ENCODE data around the gene PAGE4.

The PAGE4 gene, protein sequence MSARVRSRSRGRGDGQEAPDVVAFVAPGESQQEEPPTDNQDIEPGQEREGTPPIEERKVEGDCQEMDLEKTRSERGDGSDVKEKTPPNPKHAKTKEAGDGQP

DNA sequence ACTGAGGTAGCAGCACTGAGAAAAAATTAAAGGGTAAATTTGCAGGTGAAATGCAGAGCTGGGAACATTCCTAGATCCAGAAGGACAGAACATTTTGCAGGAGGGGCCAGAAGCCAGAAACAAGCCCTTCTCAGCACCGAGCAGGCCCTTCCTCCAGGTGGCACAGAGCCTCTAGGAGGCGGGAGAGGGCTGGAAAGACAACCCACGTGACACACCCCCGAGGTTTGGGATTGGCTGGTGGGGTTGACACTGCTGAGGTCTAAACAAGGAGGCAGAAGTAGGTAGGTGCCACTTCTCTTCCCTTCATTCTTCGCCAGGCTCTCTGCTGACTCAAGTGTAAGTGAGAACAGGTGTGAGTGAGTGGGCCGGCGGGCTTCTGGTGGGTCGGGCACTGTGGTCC is at the start of gene PAGE4:
PAGE4 (plus strand) TSS at position 288 of the 400 bp plus-strand sequence. CDS start 1,126 bp downstream, outside the sequence.
- DNase-seq (ENCODE audit: low spot score), result no peak

DNA sequence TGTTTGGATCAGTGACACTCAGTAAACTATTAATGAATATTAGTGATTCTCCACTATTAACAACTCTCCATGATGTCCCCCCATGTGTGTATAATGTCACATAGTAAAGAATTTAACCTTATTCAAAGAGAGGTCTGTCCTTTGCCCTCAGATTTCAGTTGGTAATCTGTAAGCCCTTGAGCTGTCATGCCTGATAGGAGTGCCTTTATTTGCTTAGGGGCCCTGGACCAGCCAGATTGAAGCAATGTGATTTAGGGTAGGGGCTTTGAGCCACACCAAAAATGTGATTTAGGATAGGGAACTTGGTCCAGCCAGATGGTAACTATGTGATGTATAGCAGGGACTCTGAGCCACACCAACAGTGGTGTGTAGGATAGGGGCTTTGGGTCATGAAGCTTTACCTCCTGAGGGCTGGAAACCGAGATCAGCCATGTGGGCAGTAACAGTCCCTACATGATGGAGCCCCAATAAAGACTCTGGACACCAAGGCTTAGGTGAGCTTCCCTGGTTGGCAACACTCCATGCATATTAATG is 44.3 kb upstream of the PAGE4 start:
- DNase-seq (ENCODE audit: low spot score), result no peak

DNA sequence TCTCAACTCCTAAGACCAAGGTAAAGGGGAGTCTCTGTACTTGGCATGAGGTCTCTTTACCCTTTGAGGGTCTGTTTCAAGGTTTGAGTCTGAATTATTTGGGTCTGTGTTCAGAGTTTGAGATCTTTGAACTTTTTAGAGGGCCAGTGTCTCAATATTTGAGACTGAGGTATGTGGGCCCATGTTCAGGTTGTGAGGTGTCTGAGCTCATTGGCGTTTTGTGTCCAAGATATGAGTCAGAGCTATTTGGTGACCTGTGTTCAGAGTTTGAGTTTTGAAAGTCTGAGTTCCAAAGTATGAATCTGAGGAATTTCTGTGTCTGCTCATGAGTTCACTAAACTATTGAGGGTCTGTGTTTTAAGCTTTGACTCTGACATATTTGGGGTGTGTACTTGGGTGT is 36.7 kb upstream of the PAGE4 start:
- DNase-seq (ENCODE audit: low spot score), result no peak

DNA sequence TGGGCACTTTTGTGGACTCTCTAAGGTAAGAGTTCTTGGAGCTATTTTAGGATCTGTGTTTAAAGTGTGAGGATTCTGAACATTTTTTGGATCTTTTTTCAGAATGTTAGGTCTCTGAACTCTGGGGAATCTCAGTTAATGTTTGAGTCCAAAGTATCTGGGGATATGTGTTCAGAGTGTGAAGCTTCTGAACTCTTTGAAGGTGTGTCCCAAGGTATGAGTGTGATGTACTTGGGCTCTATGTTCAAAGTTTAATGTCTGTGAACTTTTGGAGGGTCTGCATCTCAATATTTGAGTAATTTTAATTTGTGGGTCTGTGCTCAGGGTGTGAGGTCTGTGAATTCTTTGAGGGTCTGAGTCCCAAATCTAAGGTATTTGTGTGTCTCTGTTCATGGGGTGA is 35.4 kb upstream of the PAGE4 start:
- DNase-seq (ENCODE audit: low spot score), result no peak

DNA sequence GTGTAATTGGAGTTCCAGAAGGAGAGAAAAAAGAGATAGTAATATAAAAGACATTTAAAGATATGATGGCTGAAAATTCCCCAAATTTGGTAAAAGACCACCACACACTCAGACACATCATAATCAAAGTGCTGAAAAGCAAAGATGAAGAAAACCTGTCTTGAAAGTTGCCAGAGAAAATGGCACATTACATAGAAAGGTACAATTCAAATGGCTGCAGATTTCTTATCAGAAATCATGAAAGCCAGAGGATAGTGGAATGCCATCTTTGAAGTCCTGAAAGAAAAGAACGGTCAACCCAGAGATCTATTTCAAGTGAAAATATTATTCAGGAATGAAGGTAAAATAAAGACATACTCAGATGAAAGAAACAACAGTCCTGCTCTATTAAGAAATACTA is 29.3 kb upstream of the PAGE4 start:
- no peak for DNase-seq (ENCODE audit: low spot score)

DNA sequence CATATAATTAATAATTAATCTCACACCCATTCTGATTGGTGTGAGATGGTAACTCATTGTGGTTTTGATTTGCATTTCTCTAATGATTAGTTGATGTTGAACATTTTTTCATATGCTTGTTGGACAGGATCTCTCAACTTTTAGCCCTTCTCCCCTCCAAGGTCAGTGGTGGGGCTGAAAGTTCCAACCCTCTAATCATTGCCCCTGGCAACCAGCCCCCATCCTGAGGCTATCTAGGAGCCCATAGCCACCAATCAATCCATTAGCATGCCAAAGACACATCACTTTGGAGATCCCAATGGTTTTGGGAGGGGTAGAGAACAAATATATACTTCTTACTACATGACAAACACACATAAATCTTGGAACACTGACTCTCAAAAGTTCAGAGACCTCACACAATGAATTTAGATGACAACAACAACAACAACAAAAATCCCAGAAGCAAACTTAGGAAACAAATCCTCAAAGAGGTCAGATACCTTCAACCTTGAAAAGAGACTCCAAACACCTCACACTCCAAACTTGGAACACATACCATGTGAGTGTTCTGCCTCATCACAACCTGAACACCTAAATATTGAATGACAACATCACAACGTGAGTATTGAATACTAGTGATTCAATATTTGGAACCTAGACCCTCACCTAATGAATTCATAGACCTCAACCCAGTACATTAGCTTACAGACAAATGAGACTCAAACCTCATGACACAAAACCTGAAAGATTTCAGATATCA is 19.0 kb upstream of the PAGE4 start:
- no peak for DNase-seq (ENCODE audit: low spot score)

DNA sequence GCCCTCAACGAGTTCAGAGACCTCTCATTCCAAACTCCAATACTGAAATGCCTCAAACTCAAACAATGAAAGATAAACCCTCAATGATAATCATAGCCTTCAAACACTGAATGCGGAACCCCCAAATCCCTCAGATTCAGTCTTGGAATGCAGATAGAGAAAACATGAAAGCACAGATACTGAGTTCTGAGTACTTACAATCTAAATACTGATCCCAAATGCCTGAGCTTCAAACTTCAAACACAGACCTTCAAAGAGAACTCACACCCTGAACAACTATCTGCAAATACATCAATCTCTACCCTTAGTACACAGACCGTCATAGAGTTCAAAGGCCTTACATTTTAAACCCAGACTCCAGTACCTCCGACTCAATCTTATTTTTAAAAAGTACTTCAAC is 16.9 kb upstream of the PAGE4 start:
- no peak for DNase-seq (ENCODE audit: low spot score)

DNA sequence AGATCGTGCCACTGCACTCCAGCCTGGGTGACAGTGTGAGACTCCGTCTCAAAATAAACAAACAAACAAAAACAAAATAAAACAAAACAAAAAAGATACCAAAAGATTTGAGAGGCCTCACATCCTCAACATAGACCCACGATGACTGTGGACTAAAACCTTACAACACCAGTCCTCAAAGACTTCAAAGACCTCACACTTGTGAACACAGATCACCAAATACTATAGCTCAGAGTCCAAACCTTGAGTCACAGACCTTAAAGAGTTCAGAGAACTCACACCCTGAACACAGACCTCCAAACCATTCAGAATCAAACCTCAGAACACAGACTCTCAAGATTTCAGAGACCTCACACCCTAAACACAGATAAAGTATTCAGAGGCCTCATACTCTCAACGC is 12.7 kb upstream of the PAGE4 start:
- no peak for DNase-seq (ENCODE audit: low spot score)

DNA sequence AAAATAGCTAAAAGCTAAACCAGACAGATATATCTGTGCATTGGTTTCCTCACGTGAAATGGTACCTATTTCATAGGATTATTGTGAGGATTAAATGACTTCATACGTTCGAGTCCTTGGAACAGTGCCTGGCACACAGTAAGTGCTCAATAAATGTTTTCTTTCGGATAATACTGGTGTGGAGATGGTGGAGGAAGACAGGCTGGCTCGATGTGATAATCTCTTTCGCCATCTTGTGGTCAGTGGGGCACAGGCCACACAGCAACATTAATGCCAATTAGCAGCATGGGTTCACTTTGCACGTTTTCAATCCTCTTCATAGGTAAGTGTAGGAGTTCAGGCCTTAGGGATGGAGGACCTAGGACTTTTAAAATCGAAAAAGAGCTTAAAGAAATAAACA is 9.3 kb downstream of the PAGE4 start:
- DNase-seq (ENCODE audit: low spot score), result no peak

DNA sequence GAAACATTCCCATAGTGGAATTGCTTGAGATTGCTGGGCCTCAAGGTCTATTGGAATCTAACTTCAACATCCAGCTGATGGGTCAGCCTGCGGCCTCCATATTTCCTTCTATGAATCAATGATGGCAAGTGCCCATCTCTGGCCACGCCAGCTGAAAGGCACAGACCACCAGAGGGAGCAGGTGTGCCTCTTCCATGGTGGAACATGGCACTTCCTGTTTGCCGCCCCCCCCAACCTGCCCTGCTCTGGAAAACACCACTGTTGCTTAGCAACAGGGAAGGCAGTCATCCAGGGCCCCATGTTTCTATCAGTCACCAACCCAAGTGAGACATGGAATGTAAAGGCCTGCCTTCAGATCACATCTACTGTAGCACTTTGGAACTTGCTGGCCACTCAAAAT is 11.6 kb downstream of the PAGE4 start:
- DNase-seq (ENCODE audit: low spot score), result peak; percentile 19

DNA sequence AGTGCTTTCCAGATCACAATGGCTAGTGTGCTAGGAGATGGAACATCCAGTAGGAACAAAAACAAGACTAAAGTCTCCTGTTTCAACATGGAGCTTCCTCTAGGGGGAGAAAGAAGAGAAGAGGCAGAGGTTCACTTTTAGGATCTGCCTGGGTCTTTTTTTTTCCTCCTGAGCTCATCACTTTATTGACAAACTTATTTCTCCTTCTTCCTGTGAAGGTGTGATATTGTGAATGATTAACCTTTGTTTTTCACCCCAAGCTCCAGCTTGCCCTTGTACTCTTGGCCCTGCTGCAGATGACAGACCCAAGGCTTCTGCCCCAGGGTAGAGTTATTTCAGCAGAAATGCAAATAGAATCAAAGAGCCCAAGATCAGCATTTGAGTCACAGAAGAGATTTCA is 13.5 kb downstream of the PAGE4 start:
- no peak for DNase-seq (ENCODE audit: low spot score)

DNA sequence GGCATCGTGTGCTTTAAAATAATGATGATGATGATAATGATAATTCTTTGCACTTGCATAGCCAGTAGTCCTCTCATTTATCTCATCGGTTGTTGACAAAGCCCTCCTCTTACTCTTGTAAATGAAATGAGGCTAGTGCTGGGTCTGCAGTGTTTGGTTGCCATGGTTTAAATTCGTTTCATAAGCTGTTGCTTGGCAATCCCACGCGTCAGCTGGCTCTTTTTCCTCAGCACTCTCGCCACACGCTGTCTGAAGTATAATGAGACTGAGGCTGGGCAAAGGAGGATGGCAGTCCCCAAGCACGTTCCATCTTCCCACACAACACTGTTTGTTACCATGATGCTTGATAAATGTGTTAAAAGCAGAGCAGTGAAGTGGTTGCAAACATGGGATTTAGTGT is 15.5 kb downstream of the PAGE4 start:
- no peak for DNase-seq (ENCODE audit: low spot score)

DNA sequence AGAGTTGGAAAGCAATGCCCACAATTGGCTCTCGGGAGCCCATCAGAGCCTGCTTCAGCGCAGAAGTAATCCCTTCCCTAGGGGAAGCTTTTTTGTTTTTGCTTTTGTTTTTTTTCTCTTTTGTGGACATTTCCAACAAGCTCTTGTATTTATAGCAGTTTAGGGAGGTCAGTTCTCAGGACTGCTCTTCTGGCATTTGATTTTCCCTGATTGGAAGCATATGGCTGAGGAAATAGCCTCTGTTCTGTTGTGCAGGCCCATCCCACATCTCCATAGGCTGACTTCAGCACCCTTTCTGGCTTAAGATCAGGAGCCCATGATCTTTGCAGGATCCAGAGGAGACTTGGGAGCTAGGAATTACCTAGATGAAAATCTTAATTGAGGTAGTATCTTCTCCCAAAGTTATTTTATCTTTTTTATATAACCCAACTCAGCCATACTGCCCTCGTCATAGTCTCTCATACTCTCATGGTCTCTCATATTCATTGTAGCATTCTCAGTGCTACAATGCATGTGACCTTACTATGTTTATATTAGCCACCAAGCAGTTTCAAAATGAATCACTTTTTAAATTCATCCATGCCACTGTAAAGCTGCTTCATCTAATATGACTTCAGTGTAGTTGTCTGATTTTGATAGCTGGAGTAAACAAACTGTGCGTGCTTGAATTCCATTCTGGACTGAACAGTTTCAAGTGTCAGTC is 16.7 kb downstream of the PAGE4 start:
- DNase-seq (ENCODE audit: low spot score), result no peak

DNA sequence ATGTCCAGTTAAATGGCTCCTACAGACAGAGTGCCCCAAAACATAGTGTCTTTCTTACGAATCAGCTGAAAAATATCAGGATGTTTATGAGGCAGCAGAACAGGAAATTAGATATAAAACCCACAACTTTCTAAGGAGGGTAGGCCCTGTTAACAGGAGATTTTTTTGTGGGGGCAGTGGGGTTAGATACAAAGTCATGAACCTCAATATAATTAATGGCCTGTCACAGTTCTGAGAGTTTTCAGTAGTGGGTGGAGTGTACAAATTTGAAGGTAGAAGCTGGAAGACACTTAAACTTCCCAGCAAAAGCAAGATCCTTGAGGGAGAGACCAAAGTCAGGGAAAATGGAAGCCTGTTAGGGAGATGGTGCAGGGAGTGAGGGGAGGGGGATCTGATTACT is 17.4 kb downstream of the PAGE4 start:
- no peak for DNase-seq (ENCODE audit: low spot score)

DNA sequence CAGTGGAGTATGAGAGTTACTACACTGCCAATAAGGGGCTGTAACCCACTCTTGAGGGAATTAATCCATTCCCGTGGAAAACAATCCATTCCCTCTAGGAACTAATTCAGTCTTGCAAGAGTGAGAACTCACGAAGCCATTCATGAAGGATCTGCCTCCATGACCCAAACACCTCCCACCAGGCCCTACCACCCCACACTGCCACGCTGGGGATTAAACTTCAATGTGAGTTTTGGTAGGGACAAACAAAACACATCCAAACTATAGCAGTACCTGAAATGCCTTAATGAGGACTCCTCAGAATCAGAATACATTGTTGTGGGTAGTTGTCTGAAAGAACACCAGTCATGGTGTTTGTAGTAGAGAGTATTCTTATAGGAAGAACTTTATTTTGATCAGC is 19.2 kb downstream of the PAGE4 start:
- DNase-seq (ENCODE audit: low spot score), result no peak

DNA sequence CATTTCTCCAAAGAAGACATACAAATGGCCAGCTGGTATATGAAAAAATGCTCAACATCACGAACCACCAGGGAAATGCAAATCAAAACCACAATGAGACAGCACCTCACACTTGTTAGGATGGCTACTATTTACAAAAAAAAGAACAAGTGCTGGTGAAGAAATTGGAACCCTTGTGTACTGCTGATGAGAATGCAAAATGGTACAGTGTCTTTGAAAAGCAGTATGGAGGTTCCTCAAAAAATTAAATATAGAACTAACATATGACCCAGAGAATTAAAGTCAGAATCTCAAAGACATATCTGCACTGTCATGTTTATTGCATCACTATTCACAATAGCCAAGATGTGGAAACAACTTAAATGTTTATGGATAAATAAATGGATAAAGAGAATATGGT is 20.9 kb downstream of the PAGE4 start:
- DNase-seq (ENCODE audit: low spot score), result no peak

DNA sequence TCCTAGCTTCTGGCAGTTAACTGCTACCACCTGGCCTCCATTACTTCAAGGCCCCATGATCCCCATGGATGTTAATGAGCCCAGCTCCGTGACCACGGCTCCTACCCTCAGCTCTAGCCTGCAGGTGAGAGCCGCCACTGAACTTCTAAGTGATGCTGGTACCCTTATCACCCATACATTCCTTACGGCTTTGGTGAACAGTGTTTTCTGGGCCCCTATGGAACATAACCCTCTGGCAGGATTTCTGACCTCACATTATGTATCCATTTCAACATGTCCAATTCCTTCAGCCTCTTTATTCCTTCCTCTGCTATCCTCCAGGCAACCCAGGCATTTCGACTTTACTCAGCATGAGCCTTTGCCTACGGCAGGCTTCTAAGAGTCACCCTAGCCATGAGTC is 24.6 kb downstream of the PAGE4 start:
- DNase-seq (ENCODE audit: low spot score), result no peak

DNA sequence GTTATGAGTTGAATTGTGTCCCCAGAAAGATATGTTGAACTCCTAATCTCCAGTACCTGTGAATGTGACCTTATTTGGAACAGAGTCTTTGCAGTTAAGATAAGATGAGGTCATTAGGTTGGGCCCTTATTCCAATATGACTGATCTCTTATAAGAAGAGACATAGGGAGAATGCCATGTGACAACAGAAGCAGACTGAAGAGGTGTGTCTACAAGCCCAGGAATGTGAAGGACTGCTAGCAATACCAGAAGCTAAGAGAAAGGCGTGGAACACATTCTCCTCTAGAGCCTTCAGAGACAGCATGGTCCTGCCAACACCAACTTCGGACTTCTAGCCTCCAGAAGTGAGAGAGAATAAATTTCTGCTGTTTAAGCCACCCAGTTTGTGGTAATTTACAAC is 27.7 kb downstream of the PAGE4 start:
- no peak for DNase-seq (ENCODE audit: low spot score)

DNA sequence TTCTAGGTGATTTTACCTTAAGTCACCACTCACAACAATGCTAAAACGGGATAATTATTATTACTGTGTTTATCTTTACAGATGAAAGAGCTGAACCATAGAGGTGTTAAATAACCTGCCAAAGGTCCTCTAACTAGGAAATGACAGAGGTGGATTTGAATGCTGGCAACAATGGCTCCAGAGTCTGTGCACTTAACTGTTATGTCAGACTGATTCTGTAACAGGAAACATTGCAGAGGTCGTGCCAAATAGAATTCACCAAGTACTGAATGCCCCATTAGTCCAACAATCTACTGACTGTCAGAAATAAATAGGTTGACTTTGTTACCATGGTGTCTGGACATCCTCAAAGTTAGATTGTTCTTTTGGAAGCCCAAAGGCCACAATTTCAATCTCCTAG is 29.2 kb downstream of the PAGE4 start:
- no peak for DNase-seq (ENCODE audit: low spot score)

DNA sequence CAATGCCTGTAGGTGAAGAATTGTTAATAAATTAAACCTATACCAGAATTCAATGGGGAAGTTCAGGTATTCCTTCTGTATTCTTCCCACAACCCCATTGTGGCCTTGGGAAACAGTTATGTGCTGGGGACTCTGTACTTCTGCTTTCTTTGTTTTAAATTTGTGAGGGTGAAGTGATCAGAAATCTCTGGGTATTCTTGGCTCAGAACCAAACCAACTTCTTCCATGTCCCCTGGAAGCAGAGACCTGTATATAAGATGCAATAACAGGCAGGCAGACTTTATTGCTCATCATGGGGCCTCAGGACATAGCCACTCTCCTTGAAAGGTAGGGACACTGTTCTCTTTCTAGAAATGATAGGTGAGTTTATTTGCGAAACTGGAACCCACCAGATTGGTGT is 30.4 kb downstream of the PAGE4 start:
- no peak for DNase-seq (ENCODE audit: low spot score)

DNA sequence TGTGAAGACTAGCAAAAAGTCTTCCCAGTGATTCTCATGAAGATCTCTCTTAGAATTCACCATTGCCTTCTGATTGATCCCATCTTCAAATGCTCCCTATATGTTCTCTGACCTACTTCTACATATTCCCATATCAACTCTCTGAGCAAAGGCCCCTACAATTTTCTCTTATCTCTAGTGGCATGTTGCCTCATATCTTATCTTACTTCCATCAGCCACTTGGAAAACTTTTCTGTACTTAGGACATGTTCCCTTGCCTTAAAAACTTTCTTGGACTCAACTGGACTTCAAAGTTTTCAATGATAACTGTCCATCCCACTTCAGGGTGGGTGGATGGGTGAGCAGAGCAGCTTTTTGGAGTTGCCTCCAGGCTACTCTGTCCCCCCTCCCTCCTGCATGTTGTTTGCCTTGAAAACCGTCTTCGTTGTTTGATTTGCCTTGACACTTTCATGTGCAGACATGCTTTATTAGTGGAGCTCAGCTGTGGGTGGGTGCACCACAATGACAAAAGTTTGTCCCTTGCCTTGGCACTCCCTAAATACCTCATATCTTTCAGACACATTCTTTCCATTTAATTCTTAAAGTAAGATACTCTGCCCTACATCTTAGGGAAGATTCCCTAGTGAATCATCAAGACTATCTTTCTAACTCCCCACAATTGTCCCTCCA is 31.9 kb downstream of the PAGE4 start:
- DNase-seq (ENCODE audit: low spot score), result no peak

DNA sequence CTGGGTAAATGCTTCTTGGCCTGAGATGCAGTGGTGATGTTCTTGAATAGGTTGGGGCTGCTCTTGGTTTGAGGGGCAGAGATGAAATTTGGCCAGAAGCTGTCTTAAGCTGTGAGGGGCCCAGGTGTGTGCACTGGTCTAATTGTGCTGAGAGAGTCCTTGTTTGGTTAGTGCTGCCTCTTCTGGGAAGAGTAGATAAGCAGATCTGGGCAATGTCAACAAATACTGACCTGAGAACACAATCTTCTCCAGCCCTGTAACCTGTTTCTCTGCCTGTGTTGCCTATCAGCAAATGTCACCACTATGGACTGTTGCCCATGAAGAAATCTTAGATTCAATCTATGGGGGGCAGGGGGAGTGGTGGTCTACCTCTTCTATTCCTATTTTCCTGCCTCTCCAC is 33.0 kb downstream of the PAGE4 start:
- DNase-seq (ENCODE audit: low spot score), result no peak

DNA sequence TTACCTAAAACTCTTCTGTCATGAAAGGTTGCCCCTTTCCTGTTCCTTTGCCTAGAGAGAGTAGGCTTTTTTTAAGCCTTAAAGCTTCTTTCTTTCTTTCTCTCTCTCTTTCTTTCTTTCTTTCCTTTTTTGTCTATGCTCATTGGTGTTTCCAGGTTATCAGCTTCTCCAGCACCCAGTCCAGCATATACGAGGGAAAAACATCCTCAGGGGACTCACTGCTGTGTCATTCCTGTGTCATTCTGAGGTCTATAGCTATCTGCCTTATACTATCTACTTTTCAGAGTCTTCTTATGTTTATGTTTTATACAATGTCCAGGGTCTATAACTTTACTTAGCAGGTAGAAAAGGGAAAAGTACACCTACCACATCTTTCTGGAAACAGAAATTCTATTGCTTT is 39.6 kb downstream of the PAGE4 start:
- DNase-seq (ENCODE audit: low spot score), result no peak

Measured in CD4-positive, alpha-beta T cell treated with Interleukin-2 at 100 ng/mL for 4 hours (primary cell).